HG02970 (cell line): Measurements from ENCODE around the gene PXT1.
A peak's percentile ranks its signal among the peaks of the same experiment; 100 is the strongest.
"Not testable (repeated sequence)": the region's sequence is repeated elsewhere in the genome, so short reads cannot be mapped to it uniquely, and the experiment has no call there.

Source experiments
- ATAC-seq: cut with Tn5 transposase; IDR thresholded peaks from one replicate; pipeline ENCODE4 v1.9.1; 2021; ENCODE audit warnings: mild to moderate bottlenecking, moderate library complexity, moderate number of reproducible peaks; ENCODE audit not compliant: unreplicated experiment, low FRiP score

PXT1 gene

GRCh38 chr6:36442671-36443470, at the start of gene PXT1, which contains the start of gene KCTD20:
Gene PXT1, minus strand, starts transcription at chr6:36442854. Its CDS starts 16,772 bp downstream, at chr6:36426082.
Gene KCTD20, plus strand, starts transcription at chr6:36443000. Its CDS starts 27,098 bp downstream, at chr6:36470098.
- peak; percentile 76 for ATAC-seq

- ATAC-seq, result no peak
These were observed 49.4 kb upstream of the PXT1 start for GRCh38 chr6:36492092-36492491.

- no peak for ATAC-seq
These were observed 48.8 kb upstream of the PXT1 start for GRCh38 chr6:36491378-36491965.

GRCh38 chr6:36489426-36489825, 46.8 kb upstream of the PXT1 start:
- no peak for ATAC-seq

- no peak for ATAC-seq
These were observed 45.6 kb upstream of the PXT1 start for GRCh38 chr6:36488221-36488620.

GRCh38 chr6:36487698-36488097, 45.0 kb upstream of the PXT1 start:
- no peak for ATAC-seq

- no peak for ATAC-seq
These were observed 42.1 kb upstream of the PXT1 start for GRCh38 chr6:36484736-36485135.

GRCh38 chr6:36483326-36483725, 40.7 kb upstream of the PXT1 start:
- ATAC-seq, result not testable (repeated sequence)

- ATAC-seq, result no peak
These were observed 36.6 kb upstream of the PXT1 start for GRCh38 chr6:36479256-36479655.

GRCh38 chr6:36478051-36478526, 35.4 kb upstream of the PXT1 start:
- no peak for ATAC-seq

- no peak for ATAC-seq
These were observed 27.3 kb upstream of the PXT1 start for GRCh38 chr6:36469946-36470345.

GRCh38 chr6:36469148-36469661, 26.6 kb upstream of the PXT1 start:
- ATAC-seq, result no peak

- ATAC-seq, result no peak
These were observed 25.0 kb upstream of the PXT1 start for GRCh38 chr6:36467625-36468024.

GRCh38 chr6:36464233-36464632, 21.6 kb upstream of the PXT1 start:
- ATAC-seq, result no peak

GRCh38 chr6:36463676-36464075, 21.0 kb upstream of the PXT1 start:
- ATAC-seq, result no peak

GRCh38 chr6:36461646-36462045, 19.0 kb upstream of the PXT1 start:
- no peak for ATAC-seq

GRCh38 chr6:36460916-36461315, 18.3 kb upstream of the PXT1 start:
- ATAC-seq, result no peak

GRCh38 chr6:36459501-36459900, 16.8 kb upstream of the PXT1 start:
- no peak for ATAC-seq

- no peak for ATAC-seq
These were observed 12.9 kb upstream of the PXT1 start for GRCh38 chr6:36455486-36456027.

- ATAC-seq, result not testable (repeated sequence)
These were observed 10.2 kb upstream of the PXT1 start for GRCh38 chr6:36452897-36453296.

- not testable (repeated sequence) for ATAC-seq
These were observed 6.5 kb upstream of the PXT1 start for GRCh38 chr6:36449173-36449572.
